COLO668 (cell line): ENCODE measurements around the gene CENPB.

Experiments
- DNase-seq: peaks from one replicate; lab custom pipeline; 2025; ENCODE audit not compliant: unreplicated experiment; lab: John Stamatoyannopoulos, UW

CENPB gene

DNA sequence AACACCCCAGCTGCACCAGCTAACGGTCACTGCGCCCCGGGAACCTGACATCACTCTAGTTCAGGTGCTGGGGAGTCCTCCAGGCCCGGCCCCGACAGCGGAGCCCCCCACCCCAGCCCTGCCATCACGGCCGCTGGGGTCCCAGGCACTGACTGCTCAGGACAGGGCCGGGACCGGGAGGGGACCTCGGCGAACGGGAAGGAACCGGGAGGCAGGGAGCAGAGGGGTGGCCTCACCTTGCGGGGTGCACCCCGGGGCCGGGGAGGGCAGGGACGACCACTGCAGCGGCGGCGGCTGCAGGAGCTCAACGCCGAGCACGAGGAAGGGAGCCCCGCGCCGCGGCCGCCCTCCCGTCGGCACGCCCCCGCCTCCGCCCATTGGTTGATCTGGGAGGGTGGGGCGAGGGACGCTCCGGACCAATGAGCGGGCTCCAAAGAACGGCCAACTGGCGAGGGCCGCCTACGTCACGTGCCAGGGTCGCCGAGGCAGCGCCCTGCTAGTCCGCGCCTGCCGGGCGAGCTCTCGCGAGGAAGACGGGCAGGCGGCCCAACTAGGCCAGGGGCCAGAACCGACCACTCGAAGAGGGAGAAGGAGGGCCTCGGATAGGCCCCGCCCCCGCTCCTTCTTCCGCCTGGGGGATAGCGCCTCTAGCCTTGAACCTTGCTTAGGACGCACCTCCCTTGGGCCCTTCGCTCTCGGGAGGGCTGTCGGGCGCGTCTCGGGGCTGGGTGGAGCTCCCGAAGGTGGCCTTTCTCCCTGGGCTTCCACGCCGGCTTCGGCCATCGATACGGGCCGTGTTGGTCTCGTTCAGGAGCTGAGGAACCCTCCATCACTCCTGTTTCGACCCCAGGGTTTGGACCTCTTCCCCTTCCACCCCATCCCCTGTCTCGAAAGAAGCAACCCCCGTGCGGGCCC is 18.9 kb downstream of the CENPB start, which contains the start of gene ADISSP:
ADISSP (minus strand) TSS at position 327 of the 915 bp plus-strand sequence. CDS start 7,653 bp downstream, outside the sequence.
- peak; percentile 99 for DNase-seq

DNA sequence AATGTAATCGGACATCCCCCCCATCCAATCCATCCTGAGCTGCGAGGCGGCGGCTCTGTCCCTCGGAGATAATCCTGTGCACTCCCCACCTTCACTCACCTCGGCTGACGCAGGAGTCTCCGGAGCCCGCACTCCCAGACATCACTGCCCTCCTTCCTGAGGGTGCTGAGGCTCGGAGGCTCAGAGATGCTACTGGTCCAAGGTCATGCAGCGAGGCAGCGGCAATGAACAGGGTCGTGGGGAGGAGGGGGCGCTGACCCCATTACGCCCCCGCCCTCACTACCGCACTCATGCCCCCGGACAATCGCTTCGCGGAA is 19.5 kb downstream of the CENPB start:
- peak; percentile 20 for DNase-seq

DNA sequence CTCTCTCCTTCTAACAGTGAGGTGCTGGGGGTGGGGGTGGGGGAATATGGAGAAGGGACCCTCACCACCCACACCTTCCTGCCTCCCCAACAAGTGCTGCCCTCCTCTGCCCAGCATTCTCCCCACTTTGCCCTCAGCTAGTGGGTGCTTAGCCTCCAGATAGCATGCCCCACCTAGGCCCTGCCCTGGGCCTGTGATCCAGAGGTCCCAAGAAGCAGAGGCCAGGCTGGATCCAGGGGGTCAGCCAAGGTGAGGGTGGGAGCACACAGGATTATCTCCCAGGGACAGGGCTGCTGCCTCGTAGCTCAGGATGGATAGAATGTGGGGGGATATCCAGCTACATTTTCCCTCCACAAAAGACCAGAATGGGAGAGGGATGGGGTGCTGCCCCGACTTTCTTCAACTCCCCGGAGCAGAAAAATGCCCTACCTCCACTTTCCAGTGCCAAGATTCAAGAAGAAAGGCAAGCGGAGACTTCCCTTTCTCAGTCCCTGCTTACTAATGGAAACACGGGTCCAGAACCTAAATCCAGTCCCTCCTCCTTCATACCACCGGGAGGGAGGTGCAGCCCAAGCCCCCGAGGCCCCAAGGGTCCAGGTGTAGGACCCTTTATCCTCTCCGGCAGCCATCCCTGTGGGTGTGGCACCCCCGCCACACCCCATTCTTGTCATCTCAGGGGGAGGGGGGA is 20.0 kb downstream of the CENPB start:
- DNase-seq: no peak

DNA sequence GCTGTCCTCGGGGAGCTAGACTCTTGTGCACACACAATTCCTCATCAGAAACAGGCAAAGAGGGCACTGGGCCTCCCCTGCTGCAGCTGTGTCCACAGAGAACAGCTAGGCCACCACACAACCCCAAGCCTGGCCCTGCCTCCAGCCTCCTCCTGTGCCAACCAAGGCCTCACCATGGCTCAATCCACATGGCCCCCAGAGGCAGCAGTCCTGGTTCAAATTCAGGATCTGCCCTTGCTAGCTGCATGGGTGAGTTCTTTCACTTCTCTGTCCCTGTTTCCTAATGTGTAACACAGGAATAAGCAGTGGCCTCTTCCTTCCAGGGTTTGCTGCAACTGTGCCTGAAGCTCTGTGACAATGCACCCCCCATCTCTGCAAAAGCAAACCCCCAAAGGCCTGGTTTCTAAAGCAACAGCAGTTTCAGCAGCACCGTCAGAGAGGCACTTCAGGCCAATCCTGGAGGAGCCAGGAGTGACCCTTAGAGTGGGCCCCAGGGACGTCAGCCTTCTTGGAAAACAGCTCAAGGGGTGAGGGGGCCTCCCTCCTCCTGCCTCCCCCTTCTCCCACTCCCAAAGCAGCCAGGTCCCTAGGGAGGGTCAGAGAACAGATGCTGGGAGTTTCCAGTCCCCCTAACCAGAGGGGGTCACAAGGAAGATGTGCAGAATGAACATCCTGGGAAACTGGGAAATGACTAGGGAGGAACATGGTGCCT is 21.2 kb downstream of the CENPB start:
- peak; percentile 21 for DNase-seq

DNA sequence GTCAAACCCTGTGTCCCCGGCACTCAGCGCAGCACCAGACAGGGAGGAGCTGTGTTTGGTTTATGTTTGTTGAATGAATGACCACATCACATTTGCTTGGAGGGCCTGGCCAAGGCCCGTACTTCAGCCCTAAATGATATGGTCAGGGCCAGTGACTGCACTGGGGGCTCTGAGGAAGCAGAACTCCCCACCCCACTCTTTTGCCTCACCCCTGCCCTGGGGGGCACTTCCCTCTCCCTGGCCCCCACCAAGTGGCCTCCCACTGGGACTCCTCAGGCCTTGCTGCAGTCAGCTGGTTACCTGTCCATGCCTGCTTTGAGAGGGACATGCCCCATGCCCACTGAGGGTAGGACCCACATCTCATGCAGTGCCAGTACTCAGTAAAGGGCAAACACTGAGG is 21.9 kb downstream of the CENPB start:
- no peak for DNase-seq

DNA sequence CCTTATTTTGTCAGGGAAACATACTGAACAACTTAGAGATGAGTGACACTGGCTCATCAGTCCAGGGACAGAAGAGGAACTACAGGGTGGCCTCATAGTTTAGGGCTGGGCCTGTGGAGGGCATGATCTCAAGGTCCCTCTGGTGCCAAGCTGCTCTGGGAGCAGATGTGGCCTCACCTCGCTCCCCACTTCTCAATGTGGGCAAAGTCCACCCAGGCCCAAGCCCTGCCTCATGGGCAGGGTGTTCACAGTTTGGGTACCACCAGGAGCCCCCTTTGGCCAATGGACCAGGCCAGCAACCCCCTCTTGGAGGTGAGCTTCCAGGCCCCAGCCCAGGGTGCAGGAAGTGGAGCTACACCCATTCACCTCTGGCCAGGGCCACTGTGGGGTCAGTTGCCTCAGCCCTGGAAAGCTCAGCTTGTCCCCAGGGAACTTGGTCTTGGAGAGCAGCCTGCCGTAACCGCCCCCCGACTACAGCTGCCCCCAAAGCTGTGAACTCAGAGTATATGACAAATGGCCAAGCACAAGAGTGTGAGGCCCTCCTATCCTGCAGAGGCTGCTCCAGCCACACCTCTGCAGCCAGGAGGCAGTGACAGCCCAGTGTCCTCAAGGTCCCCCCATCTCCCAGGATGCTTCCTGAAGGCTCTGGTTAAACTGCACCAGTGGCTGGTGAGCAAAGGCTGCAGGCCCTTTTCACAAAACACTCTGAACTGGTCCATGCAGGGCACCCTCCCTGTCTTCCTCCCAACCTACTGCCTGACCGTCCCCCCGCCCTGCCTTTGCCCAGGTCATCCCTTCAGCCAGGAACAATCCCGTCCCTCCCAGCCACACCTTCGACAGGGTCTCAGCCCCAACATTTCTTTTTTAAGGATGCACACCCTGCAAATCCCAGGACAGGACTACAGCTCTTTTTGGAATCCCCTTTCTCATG is 22.6 kb downstream of the CENPB start:
- no peak for DNase-seq

DNA sequence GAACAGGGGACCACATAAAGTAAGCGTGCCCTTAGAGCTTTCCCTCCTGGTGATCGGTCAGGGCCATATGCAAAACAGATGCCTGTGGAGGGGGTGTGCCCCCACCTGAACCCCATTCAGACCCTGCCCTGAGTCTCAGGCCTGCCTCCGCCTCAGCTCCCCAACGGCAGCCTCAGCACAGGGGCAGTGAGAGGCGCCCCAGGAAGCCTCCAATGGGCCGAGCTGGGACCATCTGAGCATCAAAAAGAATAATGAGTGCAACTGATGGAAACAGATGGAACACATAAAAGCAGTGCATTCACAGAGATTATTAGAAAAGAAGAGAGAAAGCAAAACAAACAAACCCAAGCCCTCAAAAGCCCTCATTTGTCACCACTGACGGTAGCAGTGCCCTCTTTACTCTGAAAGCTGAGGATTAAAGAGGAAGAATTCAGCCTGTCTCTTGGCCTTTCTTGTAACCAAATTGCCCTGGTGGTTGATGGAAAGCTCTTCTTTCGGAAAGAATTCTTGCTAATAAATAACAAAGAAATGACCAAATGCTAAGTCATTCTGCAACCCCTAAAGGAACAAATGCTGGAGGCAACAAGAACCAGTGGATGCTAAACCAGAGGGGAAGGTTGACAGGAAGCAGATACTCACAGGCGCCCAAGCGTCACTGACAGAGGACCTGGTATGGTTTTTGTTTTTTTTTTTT is 25.7 kb downstream of the CENPB start:
- no peak for DNase-seq

DNA sequence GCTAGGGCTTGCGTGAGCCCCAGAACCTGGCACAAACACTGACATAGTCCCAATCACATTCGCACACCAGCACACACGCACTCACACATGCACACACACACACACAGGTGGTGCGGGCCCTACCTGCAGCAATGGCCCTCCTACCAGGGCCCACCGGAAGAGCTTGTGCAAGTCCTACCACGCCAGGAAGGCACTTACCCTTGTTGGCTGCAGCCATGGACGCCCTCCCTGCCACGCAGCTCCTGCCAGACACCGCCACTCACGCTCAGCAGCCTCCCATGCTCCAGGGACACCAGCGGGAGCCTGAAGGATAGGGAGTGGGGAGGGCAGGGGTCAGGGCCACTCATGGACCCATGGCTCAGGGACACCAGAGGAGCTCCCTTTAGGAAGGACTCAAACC is 26.7 kb downstream of the CENPB start:
- no peak for DNase-seq

DNA sequence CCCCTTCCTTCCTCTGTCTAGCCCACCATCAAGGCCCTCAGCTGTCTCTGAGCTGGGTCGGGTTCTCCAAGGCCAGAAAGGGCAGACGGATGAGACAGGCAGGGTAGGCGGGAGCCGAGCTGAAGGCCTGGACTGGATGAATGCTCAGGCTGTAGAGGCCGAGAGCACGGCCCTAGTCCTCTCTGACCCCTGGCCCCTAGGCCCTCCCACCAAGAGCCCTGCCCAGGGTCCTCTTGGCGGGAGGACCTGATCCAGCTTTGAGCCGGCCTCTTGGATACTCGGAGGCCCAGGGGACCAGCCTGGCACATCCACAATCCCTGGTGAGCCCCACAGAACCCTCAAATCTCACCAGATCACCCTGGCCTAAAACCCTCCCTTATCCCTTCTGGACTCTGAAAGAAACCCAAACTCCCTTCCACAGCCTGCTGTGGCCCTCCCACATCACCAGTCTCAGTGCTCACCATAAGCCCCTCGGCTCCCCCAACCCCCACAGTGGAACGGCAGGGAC is 27.2 kb downstream of the CENPB start:
- no peak for DNase-seq

DNA sequence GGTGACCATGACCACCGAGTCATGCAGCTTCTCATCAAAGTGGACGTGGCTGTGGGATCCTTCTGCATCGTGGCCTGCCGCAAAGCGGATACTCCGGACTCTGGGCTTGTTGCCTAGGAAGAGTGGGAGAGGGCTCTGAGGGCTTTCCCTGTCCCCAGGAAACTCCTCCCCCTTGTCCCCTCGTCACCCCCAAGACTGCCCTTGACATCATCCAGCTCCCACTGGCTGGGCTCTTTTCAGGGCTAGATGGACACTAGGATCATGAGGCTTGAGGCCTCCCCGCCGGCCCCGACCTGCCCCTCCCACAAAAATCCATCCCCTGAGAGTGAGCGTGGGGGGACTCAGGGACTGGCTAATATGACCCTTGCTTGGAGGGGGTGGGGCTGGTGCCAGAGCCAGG is 28.0 kb downstream of the CENPB start:
- no peak for DNase-seq

DNA sequence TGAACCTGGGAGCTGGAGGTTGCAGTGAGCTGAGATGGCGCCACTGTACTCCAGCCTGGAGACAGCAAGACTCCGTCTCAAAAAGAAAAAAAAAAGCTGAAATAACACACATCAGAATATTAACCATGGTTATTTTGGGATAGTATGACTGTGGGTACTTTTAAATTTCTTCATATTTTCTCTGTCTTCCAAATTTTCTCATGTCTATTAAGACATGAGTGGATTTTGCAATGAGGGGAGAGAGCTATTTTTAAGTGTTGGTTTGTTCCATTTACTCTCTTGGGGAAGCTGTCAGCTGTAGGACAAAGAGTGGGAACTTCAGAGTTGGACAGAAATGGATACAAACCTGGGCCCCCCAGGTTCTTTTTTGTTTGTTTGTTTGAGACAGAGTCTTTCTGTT is 29.3 kb downstream of the CENPB start:
- no peak for DNase-seq

DNA sequence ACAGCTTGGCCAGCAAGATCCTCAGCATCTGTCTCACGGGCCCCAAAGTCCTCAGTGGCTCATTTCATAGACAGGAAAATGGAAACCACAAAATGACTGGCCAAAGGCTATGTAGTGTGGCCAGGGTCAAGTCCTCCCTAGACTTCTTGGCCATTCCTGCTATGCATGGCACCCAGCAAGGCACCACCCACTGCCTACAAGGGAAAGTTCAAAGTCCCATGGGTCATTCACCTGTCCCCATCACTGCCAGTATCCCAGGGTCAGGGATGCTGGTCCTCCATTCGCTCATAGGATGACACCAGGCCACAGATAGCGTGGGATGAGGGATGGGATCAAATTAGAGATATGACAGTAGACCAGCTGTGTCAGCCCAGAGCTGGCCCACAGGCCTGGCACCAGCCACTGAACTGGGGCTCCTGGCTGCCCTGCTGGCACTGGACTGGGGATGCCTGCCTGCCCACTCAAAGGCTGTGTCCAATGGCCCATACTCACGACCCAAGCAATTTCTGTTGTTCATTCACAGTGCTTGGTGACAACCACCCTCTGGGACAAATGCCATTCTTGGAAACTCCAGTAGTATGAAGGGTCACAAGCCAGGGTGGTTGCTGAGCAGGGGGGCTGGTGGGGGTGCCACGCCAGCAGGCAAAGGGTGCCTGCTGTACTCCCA is 30.6 kb downstream of the CENPB start:
- DNase-seq: no peak

DNA sequence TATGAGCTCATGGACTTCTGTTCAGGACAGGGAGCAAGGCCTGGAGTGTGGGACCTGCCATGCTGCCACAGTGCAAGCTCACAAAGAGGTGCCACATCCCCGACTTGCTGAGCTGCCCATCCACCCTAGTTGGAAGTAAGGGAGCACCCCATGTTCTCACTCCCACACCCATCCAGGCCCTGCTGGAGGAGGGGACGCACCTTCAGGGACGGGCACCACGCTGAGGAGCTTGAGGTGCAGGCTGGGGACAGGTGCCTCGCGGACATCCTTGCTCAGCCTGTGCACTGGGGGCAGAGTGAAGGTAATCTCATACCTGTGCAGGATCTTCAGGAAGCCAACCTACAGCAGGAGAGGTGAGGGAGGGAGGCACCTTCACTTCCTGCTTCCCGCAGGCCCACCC is 31.3 kb downstream of the CENPB start:
- no peak for DNase-seq

DNA sequence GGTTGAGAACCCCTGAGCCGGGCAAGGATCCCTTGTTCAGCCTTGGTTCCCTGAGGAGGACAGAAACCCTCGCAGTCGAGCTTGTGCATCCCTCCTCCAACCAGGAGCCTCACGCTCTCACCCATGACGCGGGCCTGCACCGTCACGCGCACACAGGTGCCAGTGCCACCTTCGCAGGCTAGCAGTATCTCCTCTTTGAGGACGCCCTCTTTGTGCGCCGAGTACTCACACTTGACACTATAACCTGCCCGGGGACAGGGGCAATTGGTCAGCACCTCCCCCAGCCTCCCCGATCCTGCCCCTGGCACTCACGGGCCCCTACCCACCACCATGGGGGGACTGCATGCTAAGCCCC is 32.3 kb downstream of the CENPB start:
- DNase-seq: no peak

DNA sequence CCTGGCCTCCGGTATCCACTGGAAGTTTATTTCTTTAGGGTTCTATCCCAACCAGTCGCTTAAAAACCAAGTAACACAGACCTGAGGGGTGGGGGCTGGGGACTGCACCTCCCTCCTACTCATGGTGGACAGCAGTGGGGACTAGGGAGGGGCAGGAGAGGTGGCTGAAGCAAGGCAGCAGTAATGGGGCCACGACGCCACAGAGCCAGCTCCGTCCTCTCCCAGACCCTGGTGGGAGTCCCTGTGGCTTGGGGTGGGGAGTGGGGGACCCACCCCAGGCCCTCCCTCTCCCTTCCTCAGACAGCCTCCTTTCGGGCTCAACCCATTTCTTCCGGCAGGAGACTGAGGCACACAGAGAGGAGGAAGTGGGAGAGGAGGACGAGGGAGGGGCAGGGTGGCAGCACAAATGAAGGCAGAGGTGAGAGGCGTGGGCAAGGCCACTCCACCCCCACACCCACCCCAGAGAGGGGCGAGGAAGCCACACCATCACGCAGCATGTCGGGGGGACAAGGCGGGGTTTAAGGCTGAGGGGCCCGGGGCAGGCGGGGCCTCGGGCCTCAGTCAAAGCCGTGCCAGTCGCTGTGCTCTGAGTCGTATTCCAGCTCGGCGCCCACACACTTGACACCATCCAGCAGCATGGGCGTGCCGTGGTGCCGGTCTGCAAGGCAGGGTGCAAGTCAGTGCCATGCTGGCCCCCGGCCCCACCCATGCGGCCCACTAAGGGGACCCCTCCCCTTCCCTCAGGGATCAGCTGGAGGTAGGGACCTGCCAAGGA is 32.9 kb downstream of the CENPB start:
- DNase-seq: no peak

DNA sequence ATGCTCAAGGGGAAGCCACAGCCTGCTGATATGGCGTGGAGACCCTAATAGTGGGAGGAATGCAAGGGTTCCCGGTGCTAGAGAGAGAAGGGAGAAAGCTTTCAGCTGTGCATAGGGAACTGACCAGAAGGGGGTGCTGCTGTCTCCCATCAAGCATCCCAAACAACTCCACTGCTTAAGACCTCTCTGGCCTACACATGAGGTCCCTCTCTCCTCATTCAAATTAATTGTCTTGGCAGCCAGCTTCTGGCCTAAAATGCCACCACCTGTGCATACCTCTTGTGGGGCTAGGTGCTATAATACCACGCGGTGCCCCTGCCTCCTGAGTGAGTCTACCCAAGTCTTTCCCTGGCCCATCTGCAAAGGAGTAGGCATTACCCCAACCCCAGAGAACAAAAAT is 33.4 kb downstream of the CENPB start:
- peak; percentile 64 for DNase-seq

DNA sequence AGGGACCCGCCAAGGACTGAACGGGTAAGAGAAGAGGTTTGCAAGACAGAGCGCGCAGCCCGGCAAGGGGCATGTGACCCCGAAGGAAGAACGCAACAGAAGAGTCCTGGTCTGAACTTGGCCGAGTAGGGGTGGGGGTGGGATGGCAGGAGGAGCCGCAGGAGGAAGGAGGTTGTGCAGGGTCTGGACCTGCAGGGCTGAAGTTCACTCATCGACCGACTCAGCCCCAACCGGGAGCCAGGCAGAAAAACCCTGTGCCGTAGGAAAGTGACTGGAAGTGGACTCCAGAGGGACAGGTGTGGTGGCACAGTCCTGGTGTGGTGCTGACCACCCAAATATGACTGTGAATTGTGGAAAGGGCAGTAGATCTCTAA is 34.2 kb downstream of the CENPB start:
- DNase-seq: no peak

DNA sequence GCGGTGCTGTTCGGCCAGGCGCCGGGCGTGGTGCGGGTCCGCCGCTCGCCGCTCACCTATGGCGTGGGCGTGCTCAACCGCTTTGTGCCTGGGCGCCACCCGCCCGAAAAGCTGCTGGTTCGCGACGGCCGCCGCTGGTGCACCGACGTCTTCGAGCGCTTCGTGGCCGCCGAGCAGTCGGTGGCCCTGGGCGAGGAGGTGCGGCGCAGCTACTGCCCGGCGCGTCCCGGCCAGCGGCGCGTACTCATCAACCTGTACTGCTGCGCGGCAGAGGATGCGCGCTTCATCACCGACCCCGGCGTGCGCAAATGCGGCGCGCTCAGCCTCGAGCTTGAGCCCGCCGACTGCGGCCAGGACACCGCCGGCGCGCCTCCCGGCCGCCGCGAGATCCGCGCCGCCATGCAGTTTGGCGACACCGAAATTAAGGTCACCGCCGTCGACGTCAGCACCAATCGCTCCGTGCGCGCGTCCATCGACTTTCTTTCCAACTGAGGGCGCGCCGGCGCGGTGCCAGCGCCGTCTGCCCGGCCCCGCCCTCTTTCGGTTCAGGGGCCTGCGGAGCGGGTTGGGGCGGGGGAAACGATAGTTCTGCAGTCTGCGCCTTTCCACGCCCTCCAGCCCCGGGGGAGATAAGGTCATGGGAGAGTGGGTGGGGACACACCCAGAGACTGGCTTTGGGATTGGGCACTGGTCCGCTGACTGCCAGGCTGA is 34.7 kb downstream of the CENPB start:
- peak; percentile 71 for DNase-seq
